ENCODE data around the gene SETD5.

The SETD5 gene

DNA sequence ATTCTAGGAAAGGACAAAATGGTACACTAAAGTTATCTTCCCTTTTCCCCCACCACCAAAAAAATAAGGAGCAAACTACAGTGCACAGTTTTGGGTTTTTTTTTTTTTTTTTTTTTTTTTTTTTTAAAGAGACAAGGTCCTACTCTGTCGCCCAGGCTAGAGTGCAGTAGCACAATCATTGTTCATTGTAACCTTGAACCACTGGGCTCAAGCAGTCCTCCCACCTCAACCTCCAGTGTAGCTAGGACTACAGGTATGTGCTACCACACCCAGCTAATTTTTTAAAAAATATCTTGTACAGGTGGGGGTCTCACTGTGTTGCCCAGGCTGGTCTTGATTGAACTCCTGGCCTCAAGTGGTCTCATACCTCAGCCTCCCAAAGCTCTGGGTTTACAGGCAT is 14.9 kb downstream of the SETD5 start:
- DNase-seq = no peak

DNA sequence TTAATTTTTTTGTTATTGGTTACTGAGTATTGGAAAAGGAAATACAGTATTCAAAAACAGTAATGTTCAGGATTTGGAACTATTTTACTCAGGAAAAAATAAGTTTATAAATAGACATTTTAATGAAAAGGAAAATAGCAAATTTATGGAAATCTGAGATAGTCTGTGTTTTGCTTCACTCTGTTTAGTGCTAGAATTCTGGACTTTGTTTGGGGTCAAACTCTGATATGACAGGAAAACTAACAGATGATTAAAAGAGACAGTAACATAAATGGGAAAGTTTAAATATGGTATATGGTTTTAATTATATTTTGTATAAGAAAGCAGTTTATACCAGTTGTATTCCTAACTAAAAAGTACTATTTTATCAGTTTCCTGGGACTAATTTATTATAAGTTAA is 17.4 kb downstream of the SETD5 start:
- no peak for DNase-seq

GRCh38 chr3:9415485-9416138 is 18.2 kb downstream of the SETD5 start:
- no peak for DNase-seq

DNA sequence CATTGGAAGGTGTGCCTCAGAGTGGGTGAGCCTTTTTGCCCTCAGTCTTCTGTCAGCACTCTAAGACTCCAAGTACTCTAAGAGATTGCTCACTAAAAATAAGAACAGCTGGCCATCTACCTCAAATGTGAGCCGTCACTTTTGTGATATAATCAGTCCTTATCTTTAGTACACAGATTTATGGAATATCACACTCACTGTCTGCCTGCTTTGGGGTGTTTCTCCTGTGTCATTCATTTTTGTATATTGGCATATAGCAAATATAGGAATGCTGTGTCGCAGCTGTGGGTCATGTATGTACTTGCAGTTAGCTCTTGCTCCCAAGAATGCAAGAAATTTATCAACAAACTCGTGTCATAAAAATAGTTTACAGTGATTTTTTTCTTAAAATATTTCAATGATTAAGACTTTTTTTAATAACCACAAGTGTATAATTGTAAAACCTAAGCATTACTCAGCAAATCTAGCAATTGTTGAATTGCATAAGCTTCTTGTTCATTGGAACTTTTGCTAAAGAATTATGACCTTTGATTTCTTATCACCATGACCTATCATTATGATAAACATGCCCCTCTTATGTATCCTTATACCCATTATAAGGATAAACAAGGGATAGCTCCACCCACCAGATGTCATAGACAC is 18.8 kb downstream of the SETD5 start:
- DNase-seq = no peak

- DNase-seq = no peak
Observed at GRCh38 chr3:9420850-9421549, 23.6 kb downstream of the SETD5 start.

DNA sequence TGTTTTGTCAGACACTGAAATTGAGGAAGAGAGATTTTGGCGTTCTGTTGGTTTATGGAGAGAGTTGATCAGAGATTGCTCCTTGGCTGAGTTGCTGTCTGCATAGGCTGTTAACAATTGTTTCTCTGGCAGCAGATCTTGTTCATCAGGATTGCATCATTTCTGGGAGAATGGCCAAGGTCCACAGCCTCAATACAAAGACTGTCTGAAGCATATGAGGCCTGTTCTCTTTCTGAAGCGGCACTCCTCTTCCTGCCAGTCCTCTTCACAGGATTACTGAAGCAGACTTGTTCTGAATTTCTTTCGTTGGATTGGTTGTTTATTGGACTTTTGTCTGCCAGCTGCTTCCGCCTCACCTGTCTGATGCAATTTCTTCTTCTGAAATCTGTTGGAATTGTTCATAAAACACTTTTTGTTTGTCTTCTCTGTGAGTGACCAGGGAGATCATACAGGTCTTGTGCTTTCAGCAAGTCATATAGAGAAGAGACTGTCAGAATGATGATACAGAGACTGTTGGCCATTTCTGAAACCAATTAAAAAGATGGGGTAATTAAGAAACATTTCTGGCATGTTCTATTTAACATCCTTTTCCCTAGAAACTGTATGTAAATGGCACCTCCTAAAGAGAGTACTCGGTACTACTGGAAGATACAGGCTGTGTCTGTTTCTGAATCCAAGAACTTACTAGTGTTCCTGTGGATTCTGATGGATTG is 25.5 kb downstream of the SETD5 start:
- DNase-seq = peak; percentile 32

DNA sequence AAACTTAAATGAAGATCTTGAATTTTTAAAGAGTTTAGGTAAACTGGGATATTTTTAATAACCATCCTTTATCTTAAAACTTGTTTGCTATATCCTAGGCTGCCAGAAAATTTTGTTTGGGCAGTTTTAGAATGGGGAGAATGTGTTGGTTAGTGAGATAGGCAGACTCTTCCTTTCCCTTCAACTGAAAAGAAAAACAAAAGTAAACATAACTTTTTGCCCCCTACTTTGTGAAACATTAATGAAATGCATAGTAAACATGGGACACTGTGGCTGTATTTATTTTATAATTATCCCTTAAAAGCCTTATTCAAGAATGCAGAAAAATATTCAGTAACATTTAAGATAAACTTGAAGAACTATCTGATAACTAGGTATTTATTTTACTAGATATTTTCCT is 31.0 kb downstream of the SETD5 start:
- no peak for DNase-seq

DNA sequence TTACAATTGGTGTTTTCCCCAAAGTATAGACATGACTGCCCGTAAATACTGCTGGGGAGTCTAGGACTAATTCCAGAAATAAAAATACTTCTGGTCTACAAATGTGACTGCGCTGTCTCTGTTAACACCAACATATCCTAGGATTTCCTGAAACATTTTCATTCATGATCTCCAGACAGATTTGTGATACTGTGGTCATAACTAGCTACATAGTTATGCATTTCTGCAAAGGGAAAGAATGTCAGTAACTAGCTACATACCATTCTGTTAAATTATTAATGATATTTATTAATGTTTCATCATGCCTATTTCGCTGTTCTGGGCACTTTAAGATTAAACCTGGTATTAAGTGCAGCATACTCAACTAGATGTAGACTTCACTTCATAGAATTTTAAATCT is 33.3 kb downstream of the SETD5 start:
- no peak for DNase-seq

DNA sequence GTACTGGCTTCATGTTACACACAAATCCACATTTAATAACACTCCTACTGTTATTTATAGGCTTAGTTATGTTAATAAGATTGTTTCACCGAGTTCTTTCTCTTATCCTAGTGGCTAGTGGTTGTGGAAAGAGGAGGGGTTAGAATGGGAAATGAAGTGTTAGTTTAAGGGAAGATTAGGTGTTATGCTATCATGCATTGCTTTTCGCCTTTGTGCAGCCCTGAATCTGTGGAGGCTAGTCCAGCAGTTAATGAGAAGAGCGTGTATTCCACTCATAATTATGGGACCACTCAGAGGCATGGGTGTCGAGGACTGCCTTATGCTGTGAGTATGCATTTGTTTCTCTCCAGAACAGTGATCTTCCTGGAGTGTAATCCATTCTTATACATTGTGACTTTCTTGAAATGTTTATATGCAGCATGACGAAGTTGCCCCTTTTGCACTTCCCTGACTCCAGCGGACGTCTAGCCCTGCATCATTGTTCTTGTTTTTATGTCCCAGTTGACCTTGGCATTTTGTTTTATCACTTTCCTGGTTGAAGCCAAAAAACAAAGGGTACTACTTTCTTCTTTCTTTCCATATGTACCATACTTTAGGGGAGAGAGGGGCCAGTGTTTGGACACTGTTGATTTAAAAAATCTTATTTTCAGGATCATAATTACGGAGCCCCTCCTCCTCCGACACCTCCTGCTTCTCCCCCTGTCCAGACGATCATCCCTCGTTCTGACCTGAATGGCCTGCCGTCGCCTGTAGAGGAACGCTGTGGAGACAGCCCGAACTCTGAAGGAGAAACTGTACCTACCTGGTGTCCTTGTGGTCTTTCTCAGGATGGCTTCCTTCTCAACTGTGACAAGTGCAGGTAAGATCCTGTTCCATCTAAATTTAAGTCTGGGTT is 36.5 kb downstream of the SETD5 start:
- DNase-seq = no peak

- no peak for DNase-seq
Observed at GRCh38 chr3:9435316-9435715, 37.9 kb downstream of the SETD5 start.

DNA sequence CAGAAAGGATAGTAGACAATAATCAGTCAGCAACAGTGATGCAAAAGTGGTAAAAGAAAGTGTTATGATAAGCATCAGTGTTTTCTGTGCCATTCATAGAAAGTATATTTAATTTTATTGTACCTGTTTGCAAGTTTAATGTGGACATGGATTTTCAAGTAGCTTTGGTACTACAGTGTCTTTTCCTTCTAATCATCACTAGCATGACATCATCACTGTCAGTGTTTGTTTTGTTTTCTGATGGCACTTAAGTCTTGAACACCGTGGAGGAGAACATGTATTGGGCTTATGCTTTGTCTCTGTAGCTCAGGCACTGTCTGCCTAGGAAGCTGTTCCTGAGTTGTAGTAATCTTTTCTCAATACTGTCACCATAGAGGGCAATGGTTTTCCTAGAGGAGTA is 41.9 kb downstream of the SETD5 start:
- DNase-seq = no peak

- no peak for DNase-seq
Observed at GRCh38 chr3:9441501-9442221, 44.2 kb downstream of the SETD5 start.

GRCh38 chr3:9448071-9448470 is 50.7 kb downstream of the SETD5 start:
- DNase-seq = no peak

GRCh38 chr3:9448643-9449042 is 51.2 kb downstream of the SETD5 start:
- no peak for DNase-seq

- DNase-seq = no peak
Observed at GRCh38 chr3:9450126-9450525, 52.7 kb downstream of the SETD5 start.

- no peak for DNase-seq
Observed at GRCh38 chr3:9450991-9451390, 53.6 kb downstream of the SETD5 start.

DNA sequence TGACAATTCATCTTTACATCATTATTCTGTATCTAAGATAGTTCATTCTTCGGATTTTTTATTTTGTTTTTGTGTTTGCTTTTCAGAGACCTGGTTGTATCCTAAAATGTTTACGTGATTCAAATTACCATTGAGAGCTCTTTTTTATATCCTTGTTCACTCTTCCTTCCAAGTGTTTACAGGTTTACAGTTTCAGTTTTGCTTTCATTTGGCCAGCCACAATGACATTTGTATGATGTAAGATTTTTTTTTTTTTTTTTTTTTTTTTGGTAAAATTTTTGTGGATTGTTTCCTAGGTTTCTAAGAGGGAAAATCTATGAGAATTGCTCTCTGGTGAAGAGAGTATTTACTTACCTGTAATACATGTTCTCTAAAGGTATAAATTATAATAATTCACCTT is 55.0 kb downstream of the SETD5 start:
- DNase-seq = no peak

DNA sequence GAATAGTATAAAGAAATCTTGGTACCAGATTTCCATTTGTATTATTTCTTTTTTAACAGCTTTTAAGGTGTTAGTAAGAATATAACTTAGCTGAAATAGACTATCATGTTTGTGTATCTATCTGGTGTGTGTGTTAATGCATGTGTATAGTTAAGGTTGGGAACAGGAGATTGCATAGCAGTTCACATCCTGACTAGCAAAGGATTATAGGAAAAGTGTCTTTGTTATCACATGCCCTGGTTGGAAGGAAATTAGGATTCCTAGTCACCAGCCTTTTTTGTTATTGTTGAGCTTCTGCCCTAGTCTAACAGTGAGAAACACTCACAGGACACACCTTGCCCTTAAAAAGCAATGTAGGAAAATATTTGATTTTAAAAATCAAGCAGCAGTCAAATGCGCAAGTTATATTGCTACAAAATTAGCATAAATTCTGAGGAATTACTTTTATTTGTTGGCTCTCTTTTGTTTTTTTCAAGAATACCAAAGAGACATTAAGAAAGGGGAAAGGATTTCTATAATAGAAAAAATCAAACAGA is 58.2 kb downstream of the SETD5 start:
- DNase-seq = no peak

GRCh38 chr3:9467451-9467850 is 70.0 kb downstream of the SETD5 start:
- no peak for DNase-seq

DNA sequence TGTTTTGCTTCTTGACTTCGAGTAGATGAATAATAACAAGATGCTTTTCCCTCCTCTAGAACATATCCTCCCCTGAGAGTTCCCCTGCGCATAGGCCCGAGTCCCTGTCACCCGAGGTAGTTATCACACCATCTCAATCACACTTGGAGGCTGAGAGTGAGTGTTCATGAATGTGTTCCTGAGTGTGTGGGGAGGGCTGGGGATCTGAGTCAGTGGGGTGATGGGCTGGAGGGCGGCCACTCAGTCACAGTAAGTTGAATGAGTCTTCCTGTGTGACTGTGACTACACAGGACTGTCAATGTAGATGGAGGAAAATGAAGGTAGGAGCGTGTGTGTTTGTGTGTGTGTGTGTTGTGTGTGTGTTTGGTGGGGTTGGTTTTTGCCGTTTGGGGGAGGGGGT is 71.0 kb downstream of the SETD5 start:
- no peak for DNase-seq

DNA sequence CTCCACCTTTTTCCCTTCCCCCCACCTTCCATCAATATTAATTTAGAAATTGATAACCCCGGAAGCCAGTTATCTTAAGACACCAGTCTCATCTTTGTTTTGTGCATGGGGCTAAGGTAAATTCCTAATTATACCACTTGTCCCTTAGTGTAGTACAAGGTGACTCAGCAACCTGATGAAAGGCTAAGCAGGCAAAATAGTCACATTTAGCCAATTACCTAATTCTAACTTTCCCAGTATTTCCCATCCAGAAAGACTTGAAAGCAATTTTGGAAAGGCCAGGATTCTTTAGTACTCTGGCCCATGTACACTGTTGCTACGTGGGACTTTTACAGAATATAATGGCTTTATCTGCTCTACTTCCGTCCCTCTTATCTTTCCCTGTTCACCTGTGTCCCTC is 72.6 kb downstream of the SETD5 start:
- DNase-seq = no peak
